NOMO-1 (cell line): ENCODE data around the gene NRAP.

Experiments used
- DNase-seq, 2 experiments: peaks; one replicate each; lab custom pipeline; 2025; ENCODE audit not compliant: unreplicated experiment in 2 of 2; lab: John Stamatoyannopoulos, UW

Gene NRAP

GRCh38 chr10:113563306-113564088 is 100.3 kb downstream of the NRAP start:
- DNase-seq: peak; percentile 32 to 72

GRCh38 chr10:113562704-113563103 is 101.1 kb downstream of the NRAP start:
- DNase-seq: no peak

- no peak for DNase-seq
Measured at GRCh38 chr10:113562069-113562468, 101.8 kb downstream of the NRAP start.

GRCh38 chr10:113561214-113561613 is 102.6 kb downstream of the NRAP start:
- no peak for DNase-seq

GRCh38 chr10:113560071-113560470 is 103.8 kb downstream of the NRAP start:
- DNase-seq: no peak

GRCh38 chr10:113557903-113558321 is 105.9 kb downstream of the NRAP start:
- no peak for DNase-seq

GRCh38 chr10:113557424-113557862 is 106.4 kb downstream of the NRAP start:
- no peak for DNase-seq

- no peak for DNase-seq
Measured at GRCh38 chr10:113555751-113556150, 108.1 kb downstream of the NRAP start.

GRCh38 chr10:113555245-113555644 is 108.6 kb downstream of the NRAP start:
- DNase-seq: no peak

- no peak for DNase-seq
Measured at GRCh38 chr10:113554214-113554613, 109.6 kb downstream of the NRAP start.

- DNase-seq: no peak
Measured at GRCh38 chr10:113553149-113553548, 110.7 kb downstream of the NRAP start.

GRCh38 chr10:113552701-113553100 is 111.1 kb downstream of the NRAP start, which contains the start of gene HABP2:
TSS of gene HABP2 (plus strand) at chr10:113553053. CDS start at chr10:113553122, 69 bp downstream.
- no peak for DNase-seq

GRCh38 chr10:113552014-113552413 is 111.8 kb downstream of the NRAP start:
- no peak for DNase-seq

- DNase-seq: no peak
Measured at GRCh38 chr10:113550365-113550764, 113.5 kb downstream of the NRAP start.

GRCh38 chr10:113549856-113550255 is 114.0 kb downstream of the NRAP start:
- no peak for DNase-seq

GRCh38 chr10:113547426-113547825 is 116.4 kb downstream of the NRAP start:
- no peak for DNase-seq

- no peak for DNase-seq
Measured at GRCh38 chr10:113544392-113544791, 119.4 kb downstream of the NRAP start.

GRCh38 chr10:113543107-113543955 is 120.5 kb downstream of the NRAP start:
- no peak for DNase-seq

GRCh38 chr10:113541549-113541927 is 122.3 kb downstream of the NRAP start:
- no peak for DNase-seq

GRCh38 chr10:113540845-113541548 is 122.8 kb downstream of the NRAP start:
- DNase-seq: no peak

GRCh38 chr10:113539789-113540188 is 124.1 kb downstream of the NRAP start:
- no peak for DNase-seq
